Stomach smooth muscle (tissue), 2 donors: ENCODE results near the gene DNAH2.
"Not testable (repeated sequence)": the region's sequence is repeated elsewhere in the genome, so short reads cannot be mapped to it uniquely, and the experiment has no call there.

Source experiments
- H3K27ac ChIP-seq: one replicate; pipeline ENCODE4 v1.7.0; 2013; ENCODE audit warnings: mild to moderate bottlenecking, low read length, inconsistent platforms
- H3K27me3 ChIP-seq, 2 donors: one replicate each; pipeline ENCODE4 v1.7.0; 2013; ENCODE audit warnings: low read length in 2 of 2; ENCODE audit not compliant: insufficient read depth in 2 of 2, control insufficient read depth in 1 of 2
- H3K36me3 ChIP-seq, 2 donors: one replicate each; pipeline ENCODE4 v1.7.0; 2013; ENCODE audit warnings: low read length in 2 of 2; ENCODE audit not compliant: control insufficient read depth in 2 of 2, insufficient read depth in 2 of 2
- H3K4me1 ChIP-seq: one replicate; pipeline ENCODE4 v1.7.0; 2013; ENCODE audit warnings: low read length; ENCODE audit not compliant: control insufficient read depth, insufficient read depth
- H3K4me3 ChIP-seq, 2 donors: one replicate each; pipeline ENCODE4 v1.7.0; 2013; ENCODE audit warnings: low read length in 2 of 2
- H3K9ac ChIP-seq, 2 donors: one replicate each; pipeline ENCODE4 v1.7.0; 2013; ENCODE audit warnings: low read length in 2 of 2, mild to moderate bottlenecking in 1 of 2
- H3K9me3 ChIP-seq, 2 donors: one replicate each; pipeline ENCODE4 v1.7.0; 2013; ENCODE audit warnings: low read length in 2 of 2; ENCODE audit not compliant: control insufficient read depth in 2 of 2
- donor health status: healthy.
- donor health status: Pancreatic carcinoma.

The DNAH2 gene

GRCh38 chr17:7862692-7863437, 145.3 kb downstream of the DNAH2 start:
- no peak overlapping the region for H3K4me3 ChIP-seq
- H3K9me3 ChIP-seq = no peaks in the 10 kb centered on the region
- H3K36me3 ChIP-seq = peaks cover 6 to 14% of the 10 kb centered on the region in 2 donors
- peaks cover 13% of the 10 kb centered on the region for H3K4me1 ChIP-seq
- H3K9ac ChIP-seq = peak overlapping the region in 1 of 2 donors; percentile 13
- H3K27ac ChIP-seq = no peak overlapping the region
- no peaks in the 10 kb centered on the region for H3K27me3 ChIP-seq

GRCh38 chr17:7864384-7864783, 146.8 kb downstream of the DNAH2 start:
- H3K4me1 ChIP-seq, H3K4me3 ChIP-seq, H3K27ac ChIP-seq, H3K9me3 ChIP-seq, H3K27me3 ChIP-seq, H3K9ac ChIP-seq: not testable (repeated sequence)
- peaks cover 3 to 14% of the 10 kb centered on the region in 2 donors for H3K36me3 ChIP-seq

- Histone ChIP-seq H3K9ac (no peak overlapping the region), H3K36me3 (peaks cover 0 to 14% of the 10 kb centered on the region in 2 donors), H3K27ac (no peak overlapping the region), H3K4me3 (no peak overlapping the region), H3K27me3 (no peaks in the 10 kb centered on the region), H3K9me3 (no peaks in the 10 kb centered on the region), H3K4me1 (no peaks in the 10 kb centered on the region)
Observed at GRCh38 chr17:7864995-7865650, 147.6 kb downstream of the DNAH2 start.

- H3K36me3 ChIP-seq = peaks cover 0 to 7% of the 10 kb centered on the region in 2 donors
- H3K27me3 ChIP-seq = no peaks in the 10 kb centered on the region
- H3K9ac ChIP-seq = no peak overlapping the region
- no peak overlapping the region for H3K27ac ChIP-seq
- no peaks in the 10 kb centered on the region for H3K9me3 ChIP-seq
- no peak overlapping the region for H3K4me3 ChIP-seq
- H3K4me1 ChIP-seq = no peaks in the 10 kb centered on the region
Observed at GRCh38 chr17:7867881-7868329, 150.4 kb downstream of the DNAH2 start.

- H3K27ac ChIP-seq = no peak overlapping the region
- H3K27me3 ChIP-seq = no peaks in the 10 kb centered on the region
- no peaks in the 10 kb centered on the region for H3K4me1 ChIP-seq
- no peak overlapping the region for H3K9ac ChIP-seq
- H3K9me3 ChIP-seq = no peaks in the 10 kb centered on the region
- H3K36me3 ChIP-seq = no peaks in the 10 kb centered on the region
- no peak overlapping the region for H3K4me3 ChIP-seq
Observed at GRCh38 chr17:7873051-7873450, 155.5 kb downstream of the DNAH2 start.

GRCh38 chr17:7875804-7876370, 158.3 kb downstream of the DNAH2 start:
- H3K4me1 ChIP-seq = no peaks in the 10 kb centered on the region
- H3K4me3 ChIP-seq = no peak overlapping the region
- no peak overlapping the region for H3K27ac ChIP-seq
- no peak overlapping the region for H3K9ac ChIP-seq
- no peaks in the 10 kb centered on the region for H3K9me3 ChIP-seq
- H3K27me3 ChIP-seq = no peaks in the 10 kb centered on the region
- H3K36me3 ChIP-seq = no peaks in the 10 kb centered on the region

- H3K9me3 ChIP-seq = no peaks in the 10 kb centered on the region
- H3K27me3 ChIP-seq = no peaks in the 10 kb centered on the region
- no peak overlapping the region for H3K4me3 ChIP-seq
- H3K4me1 ChIP-seq = no peaks in the 10 kb centered on the region
- H3K9ac ChIP-seq = no peak overlapping the region
- H3K27ac ChIP-seq = no peak overlapping the region
- no peaks in the 10 kb centered on the region for H3K36me3 ChIP-seq
Observed at GRCh38 chr17:7878234-7878633, 160.7 kb downstream of the DNAH2 start.

GRCh38 chr17:7880076-7880868, 162.7 kb downstream of the DNAH2 start:
- Histone ChIP-seq H3K27me3 (no peaks in the 10 kb centered on the region), H3K9ac (no peak overlapping the region), H3K36me3 (no peaks in the 10 kb centered on the region), H3K4me1 (no peaks in the 10 kb centered on the region), H3K4me3 (no peak overlapping the region), H3K9me3 (no peaks in the 10 kb centered on the region), H3K27ac (no peak overlapping the region)

GRCh38 chr17:7881276-7882054, 163.9 kb downstream of the DNAH2 start:
- H3K9me3 ChIP-seq = no peaks in the 10 kb centered on the region
- H3K27ac ChIP-seq = no peak overlapping the region
- H3K9ac ChIP-seq = no peak overlapping the region
- H3K27me3 ChIP-seq = no peaks in the 10 kb centered on the region
- H3K4me1 ChIP-seq = peaks cover 10% of the 10 kb centered on the region
- no peak overlapping the region for H3K4me3 ChIP-seq
- no peaks in the 10 kb centered on the region for H3K36me3 ChIP-seq

- Histone ChIP-seq H3K9ac (no peak overlapping the region), H3K4me1 (peaks cover 16% of the 10 kb centered on the region), H3K9me3 (no peaks in the 10 kb centered on the region), H3K4me3 (no peak overlapping the region), H3K27ac (peak overlapping the region; percentile 31), H3K36me3 (no peaks in the 10 kb centered on the region), H3K27me3 (no peaks in the 10 kb centered on the region)
Observed at GRCh38 chr17:7882068-7882467, 164.5 kb downstream of the DNAH2 start.
